Measurements from ENCODE around the gene CC2D2B. TPM values are rescaled to one million over a fixed set of nuclear protein-coding genes. Genes with fewer than 3 reads are reported as not detected.
"Not testable (repeated sequence)": the region's sequence is repeated elsewhere in the genome, so short reads cannot be mapped to it uniquely, and the experiment has no call there.

Gene CC2D2B
- polyA plus RNA-seq, 4 donors = 0.91 to 2.4 (median 1.3) TPM

DNA sequence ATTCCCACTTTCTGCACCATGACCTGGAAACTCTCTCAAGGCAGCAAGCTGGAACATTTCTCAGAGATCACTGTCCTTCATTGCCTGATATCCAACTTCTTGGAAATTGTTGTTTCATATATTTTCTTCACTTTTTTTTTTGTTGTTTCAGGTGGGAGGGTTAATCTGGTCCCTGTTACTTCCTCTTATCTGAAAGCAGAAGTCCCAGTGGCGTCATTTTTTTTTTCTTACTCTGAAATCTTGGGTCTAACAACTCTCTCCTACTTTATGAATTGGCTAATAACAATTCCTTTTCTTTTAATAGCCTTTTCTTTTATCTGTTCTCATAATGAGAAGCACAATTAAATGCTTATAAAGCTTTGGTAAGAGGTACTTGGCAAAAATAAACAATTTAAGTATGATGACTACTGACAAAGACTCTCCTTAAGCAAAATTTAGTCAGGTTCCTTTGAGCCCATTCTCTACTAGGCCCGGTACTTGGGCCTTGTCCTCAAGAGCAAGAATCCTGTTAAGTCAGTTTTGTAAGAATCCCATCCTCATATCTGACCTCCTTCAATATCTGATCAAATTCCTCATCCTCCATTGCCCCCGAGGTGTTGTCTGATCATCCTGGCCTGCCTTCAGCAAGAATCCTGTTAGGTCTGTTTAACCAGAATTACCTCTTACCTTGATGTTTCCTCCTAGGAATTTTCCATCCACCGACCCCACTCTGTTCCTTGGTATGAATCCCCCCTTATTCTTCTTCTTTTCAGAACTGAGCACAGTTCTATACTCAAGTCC is 11.5 kb upstream of the CC2D2B start:
- no peak for DNase-seq (ENCODE audit: low read depth in 4 of 4, low spot score in 3 of 4)

GRCh38 chr10:95905897-95906580 is 1.7 kb upstream of the CC2D2B start:
- not testable (repeated sequence) for DNase-seq (ENCODE audit: low read depth in 4 of 4, low spot score in 3 of 4)

- peak; percentile 36 to 53 (median 50) for DNase-seq (ENCODE audit: low read depth in 4 of 4, low spot score in 3 of 4)
These were observed 909 bp upstream of the CC2D2B start for GRCh38 chr10:95906677-95907455.

GRCh38 chr10:95908450-95908849 is 675 bp downstream of the CC2D2B start:
- DNase-seq (ENCODE audit: low read depth in 4 of 4, low spot score in 3 of 4) = no peak

- no peak for DNase-seq (ENCODE audit: low read depth in 4 of 4, low spot score in 3 of 4)
These were observed 1.8 kb downstream of the CC2D2B start for GRCh38 chr10:95909561-95909960.

DNA sequence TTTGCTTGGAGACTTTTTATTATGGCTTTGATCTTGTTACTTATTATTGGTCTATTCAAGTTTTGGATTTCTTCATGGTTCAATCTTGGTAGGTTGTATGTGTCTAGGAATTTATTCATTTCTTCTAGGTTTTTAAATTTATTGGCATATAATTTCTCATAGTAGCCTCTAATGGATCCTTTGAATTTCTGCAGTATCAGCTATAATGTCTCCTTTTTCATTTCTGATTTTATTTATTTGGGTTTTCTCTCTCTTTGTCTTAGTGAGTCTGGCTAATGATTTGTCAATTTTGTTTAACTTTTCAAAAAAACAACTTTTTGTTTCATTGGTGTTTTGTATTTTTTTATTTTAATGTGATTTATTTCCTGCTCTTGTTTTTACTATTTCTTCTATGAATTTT is 8.3 kb downstream of the CC2D2B start:
- not testable (repeated sequence) for DNase-seq (ENCODE audit: low read depth in 4 of 4, low spot score in 3 of 4)

GRCh38 chr10:95920798-95921426 is 13.1 kb downstream of the CC2D2B start:
- no peak for DNase-seq (ENCODE audit: low read depth in 4 of 4, low spot score in 3 of 4)

GRCh38 chr10:95925033-95925432 is 17.3 kb downstream of the CC2D2B start:
- DNase-seq (ENCODE audit: low read depth in 4 of 4, low spot score in 3 of 4) = no peak

- no peak for DNase-seq (ENCODE audit: low read depth in 4 of 4, low spot score in 3 of 4)
These were observed 27.7 kb downstream of the CC2D2B start for GRCh38 chr10:95935429-95935828.

- DNase-seq (ENCODE audit: low read depth in 4 of 4, low spot score in 3 of 4) = no peak
These were observed 33.3 kb downstream of the CC2D2B start for GRCh38 chr10:95941115-95941514.

DNA sequence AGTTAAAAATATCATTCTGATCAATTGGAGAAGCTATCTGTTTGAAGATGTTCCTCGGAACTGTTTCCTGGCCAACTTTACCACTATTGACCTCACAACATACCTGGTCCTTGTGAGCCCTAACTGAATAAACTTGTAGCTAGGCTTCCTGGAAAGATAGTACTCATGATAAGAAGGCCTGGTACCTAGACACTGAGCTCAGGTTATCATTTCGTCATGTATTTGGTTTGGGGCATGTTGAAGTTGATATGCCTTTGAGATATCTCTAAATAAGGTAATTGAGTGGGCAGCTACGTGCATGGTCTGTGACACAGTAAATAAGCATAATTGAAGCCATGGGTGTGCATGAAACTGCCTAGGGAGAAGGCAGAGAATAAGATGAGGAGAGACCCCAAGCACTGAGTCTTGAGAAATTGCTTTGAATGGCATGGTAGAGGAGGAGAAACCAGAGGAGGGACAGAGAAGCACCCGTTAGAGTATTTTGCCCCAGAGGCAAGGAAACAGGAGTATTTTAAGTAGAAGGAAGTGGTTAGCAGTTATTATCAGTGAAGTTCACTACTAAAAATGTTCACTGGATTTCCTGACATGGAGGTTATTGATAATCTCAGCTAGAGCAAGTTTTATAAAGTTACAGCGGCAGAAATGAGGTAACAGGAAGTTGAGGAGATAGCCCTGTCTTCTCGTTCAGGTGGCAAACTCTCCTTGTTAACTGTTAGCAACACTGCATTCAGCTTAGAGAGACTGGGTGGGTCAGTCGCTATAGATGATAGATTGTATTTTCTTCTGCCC is 55.6 kb downstream of the CC2D2B start:
- no peak for DNase-seq (ENCODE audit: low read depth in 4 of 4, low spot score in 3 of 4)

DNA sequence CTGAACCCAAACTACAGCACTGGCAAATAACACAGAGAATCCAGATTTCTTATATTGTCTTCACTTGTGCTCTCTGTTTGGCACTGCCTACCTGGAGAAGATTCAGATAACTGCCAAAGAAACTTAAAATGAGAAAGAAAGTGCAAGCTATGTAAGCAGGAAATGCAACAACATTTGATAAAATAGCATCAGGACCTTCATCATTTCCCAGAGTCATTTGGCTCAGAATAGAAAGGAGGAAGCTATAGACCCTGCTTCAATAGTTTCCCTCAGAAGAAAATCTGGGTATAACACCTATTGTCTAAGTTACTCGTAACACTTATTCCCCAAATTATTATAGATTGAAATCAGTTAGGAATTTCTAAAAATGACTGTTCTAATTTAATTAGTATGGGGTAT is 56.2 kb downstream of the CC2D2B start:
- DNase-seq (ENCODE audit: low read depth in 4 of 4, low spot score in 3 of 4) = no peak

DNA sequence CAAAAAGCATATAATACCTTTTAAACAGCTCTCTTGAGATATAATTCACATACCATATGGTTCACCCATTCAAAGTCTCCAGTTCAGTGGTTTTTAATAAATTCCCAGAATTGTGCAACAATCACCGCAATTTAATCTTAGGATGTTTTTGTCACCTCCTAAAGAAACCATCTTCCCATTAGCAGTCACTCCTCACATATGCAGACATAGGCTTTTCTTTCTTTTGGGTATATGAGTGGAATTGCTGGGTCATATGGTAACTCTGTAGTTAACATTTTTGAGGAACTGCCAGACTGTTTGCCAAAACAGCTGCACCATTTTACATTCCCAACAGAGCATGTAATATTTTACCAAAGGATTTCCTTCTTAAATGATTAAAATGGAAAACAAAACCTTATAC is 57.0 kb downstream of the CC2D2B start:
- DNase-seq (ENCODE audit: low read depth in 4 of 4, low spot score in 3 of 4) = no peak

DNA sequence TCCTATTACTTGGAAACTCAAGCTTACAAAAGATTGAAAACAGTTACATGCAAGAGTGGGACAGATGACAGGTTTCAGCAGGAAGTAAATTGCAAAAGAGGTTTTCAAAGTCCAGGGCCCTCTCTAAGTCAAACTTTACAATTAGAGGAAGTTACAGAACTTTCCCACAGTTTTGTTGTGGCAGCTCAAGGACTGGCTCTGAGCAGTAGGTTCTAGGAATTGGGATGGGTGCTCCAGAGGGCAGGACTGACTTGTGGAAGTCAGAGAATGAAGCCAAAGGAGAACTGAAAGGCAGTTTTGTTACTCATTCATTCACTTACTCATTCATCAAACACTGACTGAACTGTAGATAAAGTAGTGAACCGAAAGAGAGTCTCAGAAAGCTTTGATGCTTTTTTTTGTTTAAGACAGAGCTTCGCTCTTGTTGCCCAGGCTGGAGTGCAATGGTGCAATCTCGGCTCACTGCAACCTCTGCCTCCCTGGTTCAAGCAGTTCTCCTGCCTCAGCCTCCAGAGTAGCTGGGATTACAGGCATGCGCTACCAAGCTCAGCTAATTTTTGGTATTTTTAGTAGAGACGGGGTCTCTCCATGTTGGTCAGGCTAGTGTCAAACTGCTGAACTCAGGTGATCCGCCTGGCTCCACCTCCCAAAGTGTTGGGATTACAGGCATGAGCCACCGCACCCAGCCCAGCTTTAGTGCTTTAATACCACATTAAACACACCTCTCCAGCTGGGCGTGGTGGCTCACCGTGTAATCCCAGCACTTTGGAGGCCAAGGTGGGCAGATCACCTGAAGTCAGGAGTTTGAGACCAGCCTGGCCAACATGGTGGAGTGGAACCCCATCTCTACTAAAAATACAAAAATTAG is 68.8 kb downstream of the CC2D2B start:
- DNase-seq (ENCODE audit: low read depth in 4 of 4, low spot score in 3 of 4) = no peak

DNA sequence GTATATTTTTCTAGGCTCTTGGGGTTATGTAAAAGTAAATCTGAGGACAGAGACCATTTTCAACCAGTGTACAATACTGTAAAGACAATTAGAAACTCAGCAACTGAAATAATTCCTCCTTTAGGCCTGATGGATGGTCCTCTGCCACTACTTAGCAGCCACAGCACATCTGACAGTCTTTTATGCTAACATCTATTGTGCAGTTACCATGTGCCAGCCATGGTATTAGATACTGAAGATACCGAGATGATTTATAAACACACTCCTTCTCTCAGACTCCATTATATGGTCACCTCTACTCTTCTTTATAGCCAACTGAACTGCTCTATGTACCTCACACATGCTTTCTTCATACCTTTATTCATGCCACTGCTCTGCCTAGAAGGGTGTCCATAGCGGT is 74.4 kb downstream of the CC2D2B start:
- DNase-seq (ENCODE audit: low read depth in 4 of 4, low spot score in 3 of 4) = no peak

- no peak for DNase-seq (ENCODE audit: low read depth in 4 of 4, low spot score in 3 of 4)
These were observed 80.1 kb downstream of the CC2D2B start for GRCh38 chr10:95987685-95988426.

DNA sequence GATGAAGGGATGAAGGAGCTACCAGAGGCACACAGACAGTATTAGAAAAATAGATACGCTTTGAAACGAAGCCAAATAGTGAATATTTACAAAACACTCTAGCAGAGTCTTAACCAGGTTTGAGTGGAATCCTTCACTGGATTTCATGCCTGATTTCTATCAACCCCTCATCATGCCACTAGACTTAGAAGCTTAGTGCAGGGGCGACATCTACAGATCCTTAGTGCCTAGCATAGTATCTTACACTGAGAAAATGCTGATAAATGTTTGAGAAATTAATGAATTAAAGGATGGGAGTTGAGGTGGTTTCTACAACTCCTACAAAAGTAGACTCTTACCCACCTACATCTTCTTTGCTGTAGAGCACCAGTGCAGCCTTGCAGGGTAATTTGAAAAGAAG is 80.9 kb downstream of the CC2D2B start:
- DNase-seq (ENCODE audit: low read depth in 4 of 4, low spot score in 3 of 4) = no peak

- not testable (repeated sequence) for DNase-seq (ENCODE audit: low read depth in 4 of 4, low spot score in 3 of 4)
These were observed 86.6 kb downstream of the CC2D2B start for GRCh38 chr10:95994376-95994775.

All from left renal pelvis (tissue), 4 donors.